Measurements from ENCODE around the gene TSC1.

TSC1 gene

DNA sequence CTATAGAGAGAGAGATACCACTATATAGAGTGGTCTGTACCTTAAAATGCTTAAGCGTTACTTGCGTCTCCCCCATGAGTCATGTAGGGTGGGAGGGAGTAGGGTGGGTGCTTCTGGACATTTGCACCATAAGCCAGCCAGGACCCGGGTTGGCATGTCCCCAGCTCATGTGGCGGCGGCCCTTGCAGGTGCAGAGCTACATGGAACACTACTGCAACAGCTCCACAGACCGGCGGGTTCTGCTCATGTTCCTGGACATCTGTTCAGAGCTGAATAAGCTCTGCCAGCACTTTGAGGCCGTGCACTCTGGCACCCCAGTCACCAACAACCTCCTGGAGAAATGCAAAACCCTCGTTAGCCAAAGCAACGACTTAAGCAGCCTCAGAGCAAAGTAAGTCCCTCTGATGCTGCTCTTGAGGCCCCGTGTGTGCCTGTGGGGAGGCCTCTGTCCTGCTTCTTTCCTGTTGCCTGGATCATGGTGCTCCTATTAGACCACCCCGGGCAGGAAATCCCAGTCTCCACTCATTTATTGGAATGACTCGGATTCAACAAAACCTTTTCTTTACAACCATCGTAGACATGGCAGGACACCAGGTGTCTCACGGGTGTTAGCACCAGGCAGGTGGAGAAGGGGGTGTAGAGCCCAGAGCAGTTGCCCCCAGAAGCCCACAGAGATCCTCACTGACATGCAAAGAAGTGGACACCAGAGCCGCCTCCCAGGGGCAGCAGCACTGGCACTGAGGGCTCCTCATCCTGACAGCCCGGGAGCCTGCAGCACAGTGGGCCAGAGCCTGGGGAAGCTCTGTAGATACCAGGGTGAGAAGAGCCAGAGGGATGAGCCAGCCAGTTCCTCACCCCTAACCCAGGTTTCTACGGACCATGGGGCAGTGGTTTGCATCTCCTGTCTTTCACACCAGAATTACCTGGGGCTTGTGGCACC lies 57.0 kb downstream of the TSC1 start:
- TF ChIP-seq, protein P1, sequence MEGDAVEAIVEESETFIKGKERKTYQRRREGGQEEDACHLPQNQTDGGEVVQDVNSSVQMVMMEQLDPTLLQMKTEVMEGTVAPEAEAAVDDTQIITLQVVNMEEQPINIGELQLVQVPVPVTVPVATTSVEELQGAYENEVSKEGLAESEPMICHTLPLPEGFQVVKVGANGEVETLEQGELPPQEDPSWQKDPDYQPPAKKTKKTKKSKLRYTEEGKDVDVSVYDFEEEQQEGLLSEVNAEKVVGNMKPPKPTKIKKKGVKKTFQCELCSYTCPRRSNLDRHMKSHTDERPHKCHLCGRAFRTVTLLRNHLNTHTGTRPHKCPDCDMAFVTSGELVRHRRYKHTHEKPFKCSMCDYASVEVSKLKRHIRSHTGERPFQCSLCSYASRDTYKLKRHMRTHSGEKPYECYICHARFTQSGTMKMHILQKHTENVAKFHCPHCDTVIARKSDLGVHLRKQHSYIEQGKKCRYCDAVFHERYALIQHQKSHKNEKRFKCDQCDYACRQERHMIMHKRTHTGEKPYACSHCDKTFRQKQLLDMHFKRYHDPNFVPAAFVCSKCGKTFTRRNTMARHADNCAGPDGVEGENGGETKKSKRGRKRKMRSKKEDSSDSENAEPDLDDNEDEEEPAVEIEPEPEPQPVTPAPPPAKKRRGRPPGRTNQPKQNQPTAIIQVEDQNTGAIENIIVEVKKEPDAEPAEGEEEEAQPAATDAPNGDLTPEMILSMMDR (conservative IDR thresholded peaks at IDR 0.05; ENCODE audit: low read depth, low read length) = no peak

DNA sequence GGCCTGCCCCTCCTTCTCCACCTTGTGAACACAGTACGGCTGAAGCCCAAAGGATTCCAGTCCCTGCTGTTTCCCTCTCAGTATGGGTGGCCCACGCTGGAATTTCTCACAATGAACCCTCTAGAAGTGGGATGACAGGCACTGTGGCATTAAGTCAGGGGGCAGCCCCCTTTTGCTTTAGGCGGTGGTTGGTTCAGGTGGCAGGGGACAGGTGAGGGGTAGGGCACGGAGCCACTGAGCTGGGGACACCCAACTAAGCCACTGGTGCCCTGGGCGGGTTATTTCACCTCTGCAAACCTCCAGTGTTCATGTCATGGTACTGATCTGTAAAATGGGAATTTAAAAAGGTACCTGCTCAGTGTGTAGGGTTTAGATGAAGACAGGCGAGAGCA lies 58.1 kb downstream of the TSC1 start:
- no peak for DNase-seq (ENCODE audit: low read depth)
- H3K4me3 ChIP-seq (ENCODE audit: low read length) = no peak overlapping the region
- TF ChIP-seq, protein P1 (conservative IDR thresholded peaks at IDR 0.05; ENCODE audit: low read depth, low read length) = no peak

More for the DNA sequence above, 57.0 kb downstream of the TSC1 start:
- DNase-seq (ENCODE audit: low read depth) = no peak
- no peak overlapping the region for H3K4me3 ChIP-seq (ENCODE audit: low read length)

DNA sequence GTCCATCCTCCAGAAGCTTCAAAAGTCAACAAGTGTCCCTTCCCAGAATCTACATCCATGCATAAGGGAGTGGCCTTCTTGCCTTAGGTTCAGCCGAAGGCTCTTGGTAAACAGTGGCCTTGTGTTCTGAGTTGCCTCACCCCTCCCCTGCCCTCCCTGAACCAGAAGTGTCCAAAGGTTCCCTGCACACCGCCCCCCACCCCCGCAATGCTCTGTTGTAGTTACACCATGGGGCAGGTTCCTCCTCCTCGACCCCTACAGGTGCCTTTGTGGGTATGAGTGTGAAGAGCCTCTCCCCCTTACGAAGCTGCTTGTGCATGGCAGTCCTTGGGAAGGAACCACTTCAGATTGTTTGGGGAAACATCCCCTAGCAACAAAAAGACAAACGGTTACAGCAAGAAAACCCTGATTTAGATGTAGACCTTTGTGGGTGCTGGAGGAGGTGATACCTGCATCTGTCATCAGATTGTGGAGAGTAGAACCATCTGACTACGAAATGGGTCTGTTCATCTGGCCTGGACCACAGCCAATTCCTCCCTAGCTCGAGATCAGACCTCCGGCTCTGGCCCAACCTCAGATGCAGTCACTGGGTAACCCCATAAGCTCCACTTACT lies 58.6 kb downstream of the TSC1 start:
- TF ChIP-seq, protein P1 (conservative IDR thresholded peaks at IDR 0.05; ENCODE audit: low read depth, low read length) = no peak
- H3K4me3 ChIP-seq (ENCODE audit: low read length) = no peak overlapping the region
- DNase-seq (ENCODE audit: low read depth) = no peak

DNA sequence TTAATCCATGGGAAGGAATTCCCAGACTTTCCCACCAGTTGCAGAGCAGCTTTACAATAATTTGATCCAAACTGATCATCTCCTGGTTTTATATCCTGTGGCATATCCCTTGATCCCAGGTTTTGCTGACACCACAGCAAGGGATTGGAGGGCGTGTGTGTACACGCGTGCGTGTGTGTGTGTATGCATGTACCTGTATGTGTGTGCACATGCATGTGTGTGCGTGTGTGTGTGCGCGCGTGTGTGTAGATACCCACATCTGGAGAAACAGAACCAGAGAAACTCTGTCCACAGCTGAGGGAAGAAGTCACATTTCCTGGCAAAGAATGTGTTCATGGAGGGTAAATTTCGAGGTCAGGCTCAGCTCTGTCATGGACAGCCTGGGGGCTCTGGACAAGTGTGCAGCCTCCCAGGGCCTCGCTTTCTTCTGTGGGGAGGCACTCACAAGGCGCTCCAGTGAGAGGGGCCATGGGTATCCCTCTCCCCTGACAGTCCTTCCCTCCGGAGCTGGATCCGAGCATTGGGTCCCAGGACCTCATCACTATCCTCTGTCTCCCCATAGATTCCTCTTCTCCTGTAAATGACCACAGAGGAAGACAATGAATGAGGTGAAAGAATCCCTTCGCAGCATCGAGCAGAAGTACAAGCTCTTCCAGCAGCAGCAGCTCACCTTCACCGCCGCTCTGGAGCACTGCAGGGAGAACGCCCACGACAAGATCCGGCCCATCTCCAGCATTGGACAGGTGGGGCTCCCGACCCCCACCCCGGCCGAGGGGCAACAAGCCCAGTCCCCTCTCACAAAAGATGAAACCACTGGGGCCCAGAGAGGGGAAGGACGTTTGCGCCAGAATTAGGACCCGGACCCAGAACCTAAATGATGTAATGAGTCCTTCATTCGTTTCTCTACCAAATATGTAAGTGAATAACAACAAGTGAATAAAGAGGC lies 60.8 kb downstream of the TSC1 start:
- DNase-seq (ENCODE audit: low read depth) = no peak
- TF ChIP-seq, protein P1 (conservative IDR thresholded peaks at IDR 0.05; ENCODE audit: low read depth, low read length) = no peak

DNA sequence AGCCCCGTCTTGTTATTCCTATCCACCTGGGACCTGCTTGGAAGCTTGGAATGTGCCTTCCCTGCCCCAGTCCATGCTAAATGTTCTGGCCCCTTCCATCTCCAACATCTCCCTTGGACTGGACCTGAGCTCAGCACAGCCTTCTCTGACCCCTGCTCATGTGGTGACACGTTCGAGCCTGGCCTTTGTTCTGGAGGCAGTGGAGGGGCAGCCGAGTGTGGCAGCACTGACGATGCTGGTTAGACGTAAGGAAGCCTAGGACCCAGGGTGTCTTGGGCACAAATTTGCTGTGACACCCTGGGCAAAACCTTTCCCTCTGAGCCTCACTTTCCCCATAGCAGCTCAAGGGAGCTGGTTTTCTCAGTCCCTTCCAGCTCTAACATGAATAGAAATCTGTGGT lies 61.8 kb downstream of the TSC1 start:
- no peak for DNase-seq (ENCODE audit: low read depth)
- TF ChIP-seq, protein P1 (conservative IDR thresholded peaks at IDR 0.05; ENCODE audit: low read depth, low read length) = no peak
- no peak overlapping the region for H3K4me3 ChIP-seq (ENCODE audit: low read length)

More for the DNA sequence above, 60.8 kb downstream of the TSC1 start:
- no peak overlapping the region for H3K4me3 ChIP-seq (ENCODE audit: low read length)

DNA sequence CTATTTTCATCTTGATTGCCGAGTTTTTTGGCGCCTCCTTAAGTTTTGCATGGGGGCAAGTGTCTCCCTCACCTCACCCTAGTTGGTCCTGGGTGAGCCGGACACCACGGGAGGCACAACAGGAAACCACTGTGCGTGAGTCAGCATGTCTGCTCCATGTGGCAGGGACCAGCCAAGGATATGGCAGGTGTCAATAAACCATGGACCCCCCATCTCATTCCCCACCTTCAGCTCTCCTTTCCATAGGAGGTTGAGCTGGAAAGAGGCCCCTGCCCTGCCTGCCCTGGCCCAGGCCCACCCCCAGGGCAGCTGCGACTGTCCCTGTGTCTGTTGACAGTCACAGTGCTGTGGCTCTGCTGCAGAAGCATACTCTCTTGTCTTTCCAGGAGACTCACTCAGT lies 62.6 kb downstream of the TSC1 start:
- DNase-seq (ENCODE audit: low read depth) = no peak
- H3K4me3 ChIP-seq (ENCODE audit: low read length) = no peak overlapping the region
- TF ChIP-seq, protein P1 (conservative IDR thresholded peaks at IDR 0.05; ENCODE audit: low read depth, low read length) = no peak
